ENCODE data around the gene GABRD.

GABRD gene

DNA sequence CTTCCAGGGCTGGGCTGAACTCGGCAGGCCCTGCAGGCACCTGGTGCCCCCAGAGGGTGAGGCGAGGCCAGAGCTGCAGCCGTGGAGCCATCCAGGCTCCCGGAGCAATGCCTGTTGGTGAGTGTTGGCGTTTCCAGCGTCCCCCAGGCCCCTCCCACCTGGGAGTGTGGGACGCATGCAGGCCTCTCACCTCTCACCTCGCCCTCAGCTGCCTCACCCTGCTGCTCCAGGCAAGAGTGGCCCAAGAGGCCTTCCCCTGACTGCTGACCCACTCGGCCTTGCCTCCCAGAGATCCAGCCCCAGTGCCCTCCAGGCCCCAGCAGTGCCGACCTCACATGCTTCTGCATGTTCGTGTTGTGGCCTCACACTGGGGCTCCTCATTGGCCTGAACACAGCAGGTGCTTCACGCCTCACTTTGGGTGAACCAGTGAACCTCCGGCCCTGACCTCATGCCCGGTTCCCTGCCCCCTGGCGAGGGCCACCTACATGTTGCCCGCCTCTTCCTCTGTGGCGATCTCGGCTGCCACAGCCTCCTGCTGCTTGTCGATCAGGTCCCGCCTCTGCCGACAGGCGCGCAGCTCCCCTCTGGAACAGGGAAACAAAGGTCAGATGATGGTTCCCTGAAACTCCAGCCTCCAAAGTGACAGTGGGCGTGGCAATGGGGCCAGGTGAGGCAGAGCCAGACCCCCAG, 32.5 kb upstream of the GABRD start:
- no peak for DNase-seq

DNA sequence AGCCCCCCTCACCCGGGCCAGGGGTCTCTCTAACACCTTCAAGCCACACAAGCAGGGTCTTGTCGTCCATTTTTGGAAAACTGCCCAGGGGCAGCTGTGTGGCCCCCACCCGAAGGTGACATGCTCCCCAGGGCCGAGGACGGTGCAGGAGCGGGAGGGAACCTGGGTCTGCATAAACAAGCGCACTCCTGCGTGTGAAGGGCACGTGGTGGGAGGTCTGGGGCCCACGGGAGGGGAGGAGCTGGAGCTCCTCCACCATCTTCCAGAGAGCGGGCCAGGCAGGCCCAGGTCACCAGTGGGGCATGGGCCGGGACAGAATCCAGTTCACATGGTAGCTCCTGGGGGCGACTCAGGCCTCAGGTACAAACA, 32.0 kb upstream of the GABRD start:
- no peak for DNase-seq

DNA sequence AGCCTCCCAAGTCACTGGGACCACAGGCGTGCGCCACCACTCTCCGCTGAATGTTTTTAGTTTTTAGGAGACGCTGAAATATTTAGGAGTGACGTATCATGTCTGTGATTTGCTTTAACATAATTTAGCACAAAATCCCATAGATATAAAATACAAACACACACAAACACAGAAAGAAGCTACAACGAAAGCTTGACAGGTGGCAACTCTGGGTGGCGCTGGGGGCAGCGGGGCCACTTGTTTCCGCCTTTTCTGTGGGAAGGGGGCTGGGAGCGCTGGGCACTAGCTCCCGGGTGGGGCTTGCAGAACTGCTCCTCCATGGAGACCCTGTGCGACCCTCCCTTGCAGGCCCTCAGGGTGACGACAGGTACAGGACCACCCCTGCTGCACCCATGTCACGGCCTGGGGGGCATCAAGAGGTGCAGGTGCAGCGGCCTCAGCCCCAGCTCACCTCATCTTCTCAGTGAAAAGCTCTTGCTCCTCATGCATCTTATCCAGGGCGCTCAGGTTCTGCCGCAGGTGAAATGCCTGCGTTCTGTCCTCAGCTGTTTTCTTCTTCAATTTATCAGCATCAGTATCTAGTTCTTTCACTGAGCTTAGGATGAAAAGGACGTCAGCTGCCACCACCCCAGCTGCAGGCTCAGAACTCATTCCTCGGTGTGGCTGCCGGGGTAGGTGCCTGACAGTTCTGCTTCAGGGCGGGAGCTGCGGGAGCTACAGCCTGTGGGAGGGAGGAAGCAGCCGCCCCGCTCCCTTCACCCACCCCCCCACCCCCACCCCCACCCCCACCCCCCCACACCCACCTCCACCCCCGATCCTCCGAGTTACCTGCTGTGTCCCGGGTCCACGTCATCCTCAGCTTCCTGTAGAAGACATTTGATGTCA, 30.8 kb upstream of the GABRD start:
- DNase-seq, result no peak

DNA sequence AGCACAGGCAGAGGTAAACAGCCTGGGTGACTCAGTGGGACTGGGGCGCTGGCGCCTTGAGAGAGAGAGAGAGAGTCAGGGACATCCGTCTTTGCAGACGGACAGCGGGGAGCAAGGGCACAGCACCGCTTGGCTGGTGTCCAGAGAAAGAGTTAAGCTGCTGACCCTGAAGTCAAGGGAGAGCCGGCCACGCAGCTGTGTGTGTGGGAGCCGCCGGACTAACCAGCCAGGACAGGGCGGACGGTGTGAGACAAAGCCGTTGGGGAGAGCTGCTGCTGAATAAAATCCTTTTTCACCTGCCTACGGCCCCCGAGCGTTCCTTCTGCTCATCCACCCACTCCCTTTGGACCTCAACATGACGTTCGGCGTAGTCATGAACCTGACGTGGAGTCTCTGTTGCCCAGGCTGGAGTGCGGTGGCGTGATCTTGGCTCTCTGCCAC, 30.0 kb upstream of the GABRD start:
- DNase-seq, result no peak

DNA sequence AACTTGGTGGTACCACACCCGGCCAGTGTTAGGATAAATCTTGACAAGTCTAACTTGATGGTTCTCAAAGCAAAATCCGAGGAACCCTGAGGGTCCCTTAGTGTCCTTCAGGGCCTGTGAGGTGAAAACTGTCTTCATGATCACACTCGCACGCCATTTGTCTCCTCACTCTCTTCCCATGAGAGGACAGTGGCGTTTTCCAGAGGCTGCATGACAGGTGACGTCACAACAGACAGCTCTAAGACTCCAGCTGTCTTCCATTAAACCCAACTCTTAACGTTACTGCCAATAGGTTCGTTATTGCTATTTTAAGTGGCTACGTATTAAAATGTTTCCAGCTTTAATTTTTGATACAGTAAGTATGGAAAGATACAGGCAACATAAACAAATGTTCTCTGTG, 29.4 kb upstream of the GABRD start:
- no peak for DNase-seq

DNA sequence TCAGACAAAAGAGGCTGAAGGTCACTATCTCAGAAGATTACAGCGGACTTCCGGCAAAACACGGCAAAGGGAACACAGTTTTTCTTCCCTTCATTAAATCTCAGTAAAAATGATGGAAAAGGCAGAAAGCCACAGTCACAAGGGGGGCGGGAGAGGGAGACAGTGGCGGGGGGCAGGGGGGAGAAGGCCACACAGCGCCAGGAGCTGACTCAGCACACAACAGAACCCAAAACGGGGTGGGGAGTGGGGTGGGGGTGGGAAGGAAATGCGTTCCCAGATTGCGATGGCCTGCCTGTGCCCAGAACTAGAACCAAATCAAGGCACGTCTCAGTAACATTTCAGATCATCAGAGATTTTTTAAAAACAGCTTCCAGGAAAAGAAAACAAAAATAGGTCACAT, 28.9 kb upstream of the GABRD start:
- DNase-seq, result no peak

DNA sequence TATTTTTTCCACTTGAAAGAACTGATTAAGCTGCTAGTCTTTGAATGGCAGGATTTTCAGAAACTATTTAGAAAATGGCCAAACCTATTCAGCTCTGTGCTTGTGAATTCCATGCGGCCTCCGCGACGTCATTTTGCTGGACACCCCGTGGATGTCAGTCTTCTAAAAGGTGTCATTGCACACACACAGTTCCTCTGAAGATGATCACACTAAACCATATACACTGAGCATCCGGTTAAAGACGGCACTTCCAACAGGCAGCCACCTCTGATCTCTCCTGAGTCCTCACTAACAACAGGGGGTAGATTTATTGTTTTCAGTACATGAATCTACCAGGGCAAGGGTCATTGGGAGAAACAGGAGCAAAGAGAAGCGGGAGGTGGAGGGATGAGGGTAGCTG, 24.6 kb upstream of the GABRD start:
- DNase-seq, result no peak

DNA sequence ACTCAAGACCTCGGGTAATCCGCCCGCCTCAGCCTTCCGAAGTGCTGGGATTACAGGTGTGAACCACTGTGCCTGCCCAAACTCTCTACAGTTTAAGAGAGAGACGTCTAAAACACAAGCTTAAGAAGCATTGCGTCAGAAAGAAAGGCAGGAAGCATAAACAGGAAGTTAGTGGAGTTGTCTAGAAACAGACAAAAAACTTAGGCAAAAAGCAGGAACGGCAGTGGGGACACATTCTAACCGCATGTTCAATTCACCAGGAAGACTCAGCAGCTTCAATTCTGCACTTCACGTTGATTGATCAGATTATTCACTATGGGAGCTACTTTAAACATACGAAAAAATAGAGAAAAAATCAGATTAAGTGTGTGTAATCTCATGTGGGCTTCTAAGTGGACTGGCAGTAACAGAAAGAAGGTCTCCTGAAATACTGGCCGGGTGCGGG, 22.9 kb upstream of the GABRD start:
- no peak for DNase-seq

DNA sequence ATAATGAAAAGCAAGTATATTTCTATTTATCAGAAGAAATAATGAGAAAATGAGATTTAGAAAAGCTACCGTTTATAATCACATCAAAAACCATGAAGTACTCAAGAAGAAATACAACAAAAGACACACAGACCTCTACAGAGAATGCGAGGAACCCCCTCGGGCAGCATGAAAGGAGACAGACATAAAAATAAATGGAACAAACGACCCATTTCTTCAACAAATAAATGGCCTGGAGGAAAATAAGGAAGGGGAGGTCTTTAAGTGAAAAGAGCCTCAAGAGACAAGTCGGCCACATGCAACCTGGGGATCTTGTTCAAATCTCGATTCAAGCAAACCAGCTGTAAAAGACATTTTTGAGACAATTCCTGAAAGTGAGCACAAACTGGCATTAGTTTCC, 21.6 kb upstream of the GABRD start:
- no peak for DNase-seq

DNA sequence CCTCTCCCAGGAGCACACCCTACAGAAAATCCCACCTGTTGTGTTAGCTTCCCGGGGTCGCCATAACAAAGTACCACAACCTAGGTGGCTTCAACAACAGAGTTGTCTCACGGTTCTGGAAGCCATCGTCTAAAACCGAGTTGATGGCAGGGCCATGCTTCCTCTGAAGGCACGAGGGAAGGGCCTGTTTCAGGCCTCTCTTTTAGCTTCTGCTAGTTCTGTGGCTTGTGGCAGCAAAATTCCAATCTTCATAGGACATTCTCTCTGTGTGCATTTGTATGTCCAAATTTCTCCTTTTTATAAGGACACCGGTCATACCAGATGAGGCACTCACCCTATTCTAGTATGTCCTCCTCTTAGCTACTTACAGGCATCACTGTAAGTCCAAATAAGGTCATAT, 18.7 kb upstream of the GABRD start:
- DNase-seq, result no peak

DNA sequence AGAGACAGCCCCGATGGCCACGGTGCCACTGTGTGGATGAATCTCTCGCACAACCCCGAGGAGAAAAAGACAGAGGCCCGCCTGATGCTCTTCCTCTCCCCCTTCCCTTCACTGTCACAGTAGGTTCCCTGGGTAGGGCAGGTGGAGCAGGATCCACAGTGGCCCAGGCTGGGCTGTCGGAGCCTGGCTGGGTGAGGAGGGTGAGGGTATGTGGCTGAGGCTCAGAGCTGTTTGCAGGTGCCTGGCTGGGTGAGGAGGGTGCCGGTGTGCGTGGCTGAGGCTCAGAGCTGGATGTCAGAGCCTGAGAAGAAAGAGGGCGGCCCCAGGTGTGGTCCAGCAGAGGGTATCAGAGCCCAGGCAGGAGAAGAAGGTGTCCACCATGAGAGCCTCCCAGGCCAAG, 18.3 kb upstream of the GABRD start:
- no peak for DNase-seq

DNA sequence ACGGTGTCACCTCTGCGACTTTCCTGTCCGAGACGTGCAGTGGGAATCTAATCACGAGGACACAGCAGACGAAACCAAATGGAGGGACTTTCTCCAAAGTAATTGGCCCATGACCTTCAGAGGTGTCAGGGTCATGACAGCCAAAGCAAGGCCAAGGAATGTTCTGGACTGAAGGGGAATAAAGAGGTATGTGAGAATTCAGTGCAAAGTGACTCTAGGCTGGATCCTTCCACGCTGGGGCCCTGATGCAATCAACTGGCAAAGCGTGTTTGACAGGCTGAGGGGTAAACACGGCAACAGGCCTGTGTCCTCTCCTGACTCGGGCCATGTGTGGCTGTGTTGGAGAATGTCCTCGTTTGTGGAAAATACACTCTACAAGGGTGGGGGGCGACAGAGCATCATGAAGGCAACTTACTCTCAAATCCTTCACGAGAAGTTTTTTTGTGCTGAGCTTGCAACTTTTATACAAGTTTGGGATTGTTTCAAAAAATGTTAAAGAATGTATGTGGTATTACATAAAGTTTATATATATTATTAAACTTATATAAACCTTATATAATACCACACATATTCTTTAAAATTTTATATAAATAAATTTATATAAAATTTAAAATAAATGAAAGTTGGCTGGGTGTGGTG, 17.3 kb upstream of the GABRD start:
- DNase-seq, result no peak

DNA sequence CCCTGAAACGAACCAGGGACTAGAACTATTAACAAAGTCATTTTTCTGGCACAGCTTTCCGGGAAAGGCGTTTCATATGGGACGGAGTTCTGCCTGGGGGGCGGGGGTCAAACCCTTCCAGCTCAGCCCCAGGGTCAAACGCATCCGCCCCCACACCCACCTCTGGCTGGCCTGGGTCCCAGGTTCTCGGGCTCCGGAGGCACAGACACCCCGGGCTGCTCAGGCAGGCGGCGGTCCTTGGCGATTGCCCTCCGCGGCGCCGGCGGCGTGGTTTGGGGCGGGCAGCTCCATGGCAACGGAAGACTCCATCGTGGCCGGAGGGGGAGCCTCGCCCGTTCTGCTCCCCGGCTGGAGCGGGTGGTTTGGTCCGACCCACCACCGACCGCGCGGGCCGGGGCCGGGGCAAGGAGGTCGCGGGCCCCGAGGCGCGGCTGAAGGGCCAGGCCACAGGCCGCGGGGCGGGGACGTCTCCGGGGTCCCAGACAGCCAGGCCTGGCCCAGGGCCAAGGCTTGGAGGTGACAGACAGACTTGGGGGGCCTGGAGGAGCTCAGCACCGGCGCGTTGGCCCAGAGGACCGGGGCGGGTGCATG, 15.5 kb upstream of the GABRD start, which contains the start of gene CFAP74:
CFAP74 (minus strand) TSS at position 246 of the 591 bp plus-strand sequence. CDS start 12,830 bp downstream, outside the sequence.
- DNase-seq, result no peak

DNA sequence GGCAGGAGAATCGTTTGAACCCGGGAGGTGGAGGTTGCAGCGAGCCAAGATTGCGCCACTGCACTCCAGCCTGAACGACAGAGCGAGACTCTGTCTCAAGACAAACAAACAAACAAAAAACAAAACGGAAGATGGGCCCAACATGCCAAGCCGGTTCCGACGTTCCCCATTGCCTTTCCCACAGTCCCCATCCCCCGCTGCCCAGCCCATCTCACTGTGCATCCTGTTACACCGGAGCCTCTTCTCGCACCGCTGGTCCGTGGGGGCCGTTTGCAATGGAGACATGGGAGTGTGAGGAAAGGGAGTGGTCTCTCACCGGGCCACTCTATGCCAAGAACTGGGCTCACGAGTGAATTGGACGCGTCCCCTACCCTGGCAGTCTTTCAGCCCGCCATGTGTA, 14.3 kb upstream of the GABRD start:
- no peak for DNase-seq

DNA sequence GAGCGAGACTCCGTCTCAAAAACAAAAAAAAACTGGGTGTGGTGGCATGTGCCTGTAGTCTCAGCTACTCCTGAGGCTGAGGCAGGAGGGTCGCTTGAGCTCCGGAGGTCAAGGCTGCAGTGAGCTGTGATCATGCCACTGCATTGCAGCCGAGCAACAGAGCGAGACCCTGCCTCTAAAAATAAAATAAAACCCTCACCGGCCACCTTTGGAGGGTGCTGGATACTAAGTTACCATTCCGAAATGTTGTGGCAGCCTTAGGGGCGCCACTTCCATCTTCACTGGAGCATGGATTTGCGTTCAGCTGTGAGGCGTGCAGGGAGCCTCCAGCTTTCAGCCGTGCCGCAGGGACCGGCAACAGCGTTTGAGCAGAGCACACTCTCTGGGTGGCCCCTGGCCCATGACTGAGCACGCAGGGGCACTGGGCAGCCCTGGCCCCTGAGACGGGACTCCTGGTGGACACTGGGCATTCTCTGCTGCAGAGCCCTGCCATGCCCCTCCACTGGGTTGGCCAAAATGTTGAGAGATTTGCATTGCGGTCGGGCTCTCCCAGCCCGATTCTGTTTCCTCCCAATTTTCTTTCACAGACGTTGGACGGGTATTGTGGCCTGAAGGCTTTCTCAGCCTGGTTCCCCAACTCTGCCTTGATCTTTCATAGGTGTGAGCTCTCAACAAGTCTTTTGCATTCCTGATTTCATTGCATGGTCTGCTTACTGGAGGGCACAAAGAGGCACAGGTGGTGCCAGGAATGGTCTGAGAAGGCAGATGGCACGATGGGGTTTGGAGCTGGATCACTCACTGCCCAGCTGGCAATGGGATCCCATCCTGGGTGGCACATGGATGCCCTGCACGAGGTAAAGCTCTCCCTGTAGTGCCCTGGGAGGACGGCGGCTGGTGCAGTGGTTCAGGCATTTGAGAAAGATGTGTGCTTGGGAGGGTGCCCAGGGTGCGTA, 9.8 kb upstream of the GABRD start:
- DNase-seq, result no peak

DNA sequence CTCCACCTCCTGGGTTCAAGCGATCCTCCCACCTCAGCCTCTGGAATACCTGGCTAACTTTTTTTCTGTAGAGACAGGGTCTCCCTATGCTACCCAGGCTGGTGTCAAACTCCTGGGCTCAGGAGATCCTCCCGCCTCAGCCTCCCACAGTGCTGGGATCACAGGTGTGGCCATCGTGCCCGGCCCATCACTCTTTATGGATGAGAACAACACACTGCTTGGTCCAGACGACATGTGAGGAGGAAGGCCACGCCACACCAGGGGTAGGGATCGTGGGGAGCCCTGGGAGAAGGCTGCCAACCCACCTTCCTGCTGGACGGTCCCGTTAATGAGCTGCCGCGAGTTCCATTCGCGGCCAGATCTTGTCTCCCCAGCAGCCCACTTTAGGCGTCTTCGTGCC, 5.0 kb upstream of the GABRD start:
- DNase-seq, result no peak

DNA sequence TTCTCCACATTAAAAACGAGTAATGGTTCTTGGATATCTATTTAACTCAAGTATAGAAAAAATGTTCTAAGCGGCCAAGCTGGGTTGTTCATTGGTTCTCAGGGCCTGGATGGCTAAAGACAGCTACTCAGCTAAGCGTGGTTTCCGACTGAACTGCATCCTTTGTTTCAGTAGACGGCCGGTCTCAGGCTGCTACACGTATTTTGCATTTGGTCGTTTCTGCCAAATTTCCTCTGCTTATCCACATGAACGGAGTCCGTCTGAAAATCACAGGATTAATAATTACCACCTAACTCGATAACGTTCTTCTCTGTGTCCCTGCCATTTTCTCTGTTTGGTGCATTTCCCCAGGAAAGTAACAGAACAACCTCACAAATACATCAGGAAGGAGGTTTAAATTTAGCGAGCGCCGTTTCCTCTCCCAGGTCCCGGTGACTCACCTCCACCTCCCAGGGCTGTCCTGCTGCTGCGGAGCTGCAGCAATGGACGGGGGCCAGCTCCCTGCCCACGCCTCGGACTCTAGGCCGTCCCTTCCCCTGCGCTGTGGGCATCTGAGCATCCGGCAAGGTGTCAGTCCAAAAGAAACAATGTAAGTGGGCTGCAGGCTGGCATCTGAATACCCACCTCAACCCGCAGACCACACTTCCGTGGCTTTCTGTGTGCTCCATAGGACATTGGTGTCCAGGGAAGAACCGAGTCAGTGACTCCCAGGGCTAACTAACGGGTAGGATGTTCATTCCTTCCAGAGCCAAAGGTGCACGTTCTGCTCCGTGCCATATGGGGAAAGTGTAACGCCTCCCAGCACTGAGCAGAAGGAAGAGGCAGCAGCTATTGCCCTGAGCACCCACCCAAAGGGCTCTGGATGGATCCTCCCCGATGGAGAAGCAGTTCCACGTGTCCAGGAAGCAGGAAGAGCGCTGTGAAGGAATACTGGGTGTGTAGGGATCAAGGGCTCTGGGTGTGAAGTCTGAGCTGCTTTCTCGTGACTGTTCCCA, 4.1 kb upstream of the GABRD start:
- DNase-seq, result no peak

DNA sequence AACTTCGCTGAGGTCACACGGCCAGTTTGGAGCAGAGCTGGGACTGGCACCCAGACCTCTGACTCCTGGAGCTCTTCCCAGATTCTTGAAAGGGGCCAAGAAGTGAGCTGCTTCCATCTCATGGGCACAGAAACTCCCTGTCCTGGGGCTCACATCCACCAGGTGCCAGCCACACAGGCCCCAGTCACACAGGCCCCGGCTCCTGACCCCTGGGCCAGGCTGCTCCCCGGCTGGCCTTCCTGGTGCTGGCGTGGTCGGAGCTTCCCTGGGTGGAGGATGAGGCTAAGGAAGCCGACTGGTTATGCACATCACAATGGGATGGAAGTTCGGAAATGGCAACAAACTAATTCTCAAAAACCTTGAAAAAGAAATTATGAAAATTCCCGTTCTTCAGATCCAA, 3.0 kb upstream of the GABRD start:
- no peak for DNase-seq

DNA sequence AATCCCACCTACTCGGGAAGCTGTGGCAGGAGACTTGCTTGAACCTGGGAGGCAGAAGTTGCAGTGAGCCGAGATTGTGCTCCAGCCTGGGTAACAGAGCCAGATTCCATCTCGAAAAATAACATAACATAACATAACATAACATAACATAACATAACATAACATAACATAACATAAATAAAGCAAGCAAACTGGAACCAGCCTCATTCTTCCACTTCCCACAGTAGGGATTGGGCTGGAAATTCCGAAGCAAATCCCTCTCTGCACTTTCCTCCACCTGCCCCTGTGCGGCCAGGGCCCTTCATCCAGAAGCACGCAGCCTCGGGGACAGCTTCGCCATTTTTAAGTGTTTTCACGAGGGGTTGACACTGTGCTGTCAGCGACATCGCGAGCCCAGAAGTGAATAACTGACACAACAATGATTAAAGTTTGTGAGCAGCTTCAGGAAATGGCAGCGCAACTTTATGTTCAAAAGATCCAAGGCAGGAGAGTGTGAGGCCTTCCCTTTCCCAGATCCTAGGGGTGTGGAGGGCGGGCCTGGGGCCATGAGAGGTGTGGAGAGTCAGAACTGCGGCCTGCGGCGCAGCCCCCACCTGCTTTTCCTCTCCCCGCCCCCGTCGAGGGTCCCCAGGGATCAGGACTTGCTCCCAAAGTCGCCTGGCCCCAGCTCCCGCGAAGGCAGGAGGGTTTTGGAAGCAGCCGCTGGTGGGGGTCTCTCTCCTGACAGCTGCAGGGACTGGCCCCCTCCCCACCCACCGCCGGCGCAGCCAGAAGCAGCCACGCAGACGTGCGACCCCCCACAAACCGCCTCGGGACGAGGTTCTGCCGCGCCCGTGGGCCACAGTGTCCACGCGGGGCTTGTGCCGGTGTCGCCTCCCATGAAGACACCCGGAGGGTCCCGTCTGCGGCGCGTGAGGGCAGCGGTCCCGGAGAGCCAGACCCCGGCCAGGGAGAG, 651 bp upstream of the GABRD start:
- DNase-seq, result no peak

All from NCI-H1694 (cell line).